Measurements from ENCODE around the gene FAM20A.

DNA sequence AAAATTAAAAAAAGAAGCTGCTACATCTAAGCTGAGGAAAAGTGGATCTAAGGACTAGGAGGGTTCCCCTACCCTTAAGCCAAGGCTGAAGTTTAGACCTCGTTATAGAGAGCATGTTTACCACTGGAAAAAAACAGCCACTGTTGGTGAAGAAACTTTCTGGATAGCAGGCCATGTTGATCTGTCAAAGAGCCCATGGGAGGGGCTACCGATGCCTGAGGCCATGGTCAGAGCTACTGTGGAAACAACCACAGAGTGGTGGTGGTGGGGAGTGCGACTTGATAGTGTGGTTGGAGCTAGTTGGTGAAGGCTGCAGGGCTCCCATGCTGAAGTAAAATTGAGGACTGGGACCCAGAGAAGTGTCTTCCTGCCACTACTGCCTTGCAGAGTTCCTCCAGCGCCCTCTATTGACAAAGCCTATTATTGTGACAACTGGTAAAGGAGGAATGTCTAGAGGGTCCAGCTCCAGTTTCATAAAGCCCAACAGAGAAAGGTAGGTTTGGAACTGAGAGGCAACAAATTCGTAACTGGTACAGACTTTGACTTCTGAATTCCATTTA lies 12.7 kb upstream of the FAM20A start:
- TF ChIP-seq, protein P1, sequence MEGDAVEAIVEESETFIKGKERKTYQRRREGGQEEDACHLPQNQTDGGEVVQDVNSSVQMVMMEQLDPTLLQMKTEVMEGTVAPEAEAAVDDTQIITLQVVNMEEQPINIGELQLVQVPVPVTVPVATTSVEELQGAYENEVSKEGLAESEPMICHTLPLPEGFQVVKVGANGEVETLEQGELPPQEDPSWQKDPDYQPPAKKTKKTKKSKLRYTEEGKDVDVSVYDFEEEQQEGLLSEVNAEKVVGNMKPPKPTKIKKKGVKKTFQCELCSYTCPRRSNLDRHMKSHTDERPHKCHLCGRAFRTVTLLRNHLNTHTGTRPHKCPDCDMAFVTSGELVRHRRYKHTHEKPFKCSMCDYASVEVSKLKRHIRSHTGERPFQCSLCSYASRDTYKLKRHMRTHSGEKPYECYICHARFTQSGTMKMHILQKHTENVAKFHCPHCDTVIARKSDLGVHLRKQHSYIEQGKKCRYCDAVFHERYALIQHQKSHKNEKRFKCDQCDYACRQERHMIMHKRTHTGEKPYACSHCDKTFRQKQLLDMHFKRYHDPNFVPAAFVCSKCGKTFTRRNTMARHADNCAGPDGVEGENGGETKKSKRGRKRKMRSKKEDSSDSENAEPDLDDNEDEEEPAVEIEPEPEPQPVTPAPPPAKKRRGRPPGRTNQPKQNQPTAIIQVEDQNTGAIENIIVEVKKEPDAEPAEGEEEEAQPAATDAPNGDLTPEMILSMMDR (IDR thresholded peaks at IDR 0.05; ENCODE audit: insufficient read depth, low read depth, low read length): peak; percentile 5
- no peak for TF ChIP-seq EZH2 (IDR thresholded peaks at IDR 0.05; ENCODE audit: insufficient read depth, low read length)
